Naive B cell (primary cell): Measurements from ENCODE around the gene ADAR. TPM values are rescaled to one million over a fixed set of nuclear protein-coding genes. Genes with fewer than 3 reads are reported as not detected.
A peak's percentile ranks its signal among the peaks of the same experiment; 100 is the strongest.

Source experiments
- ATAC-seq, 2 donors: fragments of 150-1000 bp; cut with Tn5 transposase; 2 replicates each; pipeline ENCODE4 v1.10.0; 2021; ENCODE audit warnings: low read depth in 2 of 2, mild to moderate bottlenecking in 2 of 2, moderate library complexity in 2 of 2
- DNase-seq: peaks from one replicate; pipeline ENCODE4 v3.0.0; 2022
- H3K27ac Mint-ChIP-seq, 6 donors: one replicate each; pipeline ENCODE4 v1.8.0; 2020 to 2022; ENCODE audit warnings: mild to moderate bottlenecking in 6 of 6, mixed read lengths in 6 of 6, moderate library complexity in 5 of 6, inconsistent platforms in 2 of 6
- H3K27me3 Mint-ChIP-seq, 3 donors: one replicate each; pipeline ENCODE4 v1.8.0; 2021 to 2022; ENCODE audit warnings: mixed read lengths in 3 of 3, mild to moderate bottlenecking in 1 of 3
- H3K36me3 Mint-ChIP-seq, 2 donors: one replicate each; pipeline ENCODE4 v1.8.0; 2020 to 2022; ENCODE audit warnings: mixed read lengths in 2 of 2, inconsistent platforms in 1 of 2, mild to moderate bottlenecking in 1 of 2
- H3K4me1 Mint-ChIP-seq, 3 donors: one replicate each; pipeline ENCODE4 v1.8.0; 2020 to 2022; ENCODE audit warnings: mixed read lengths in 3 of 3, inconsistent platforms in 1 of 3, mild to moderate bottlenecking in 1 of 3, moderate library complexity in 1 of 3
- H3K4me3 Mint-ChIP-seq, 8 donors: one replicate each; pipeline ENCODE4 v1.8.0; 2020 to 2022; ENCODE audit warnings: mild to moderate bottlenecking in 8 of 8, mixed read lengths in 8 of 8, moderate library complexity in 8 of 8, inconsistent platforms in 2 of 8
- H3K9me3 Mint-ChIP-seq, 7 donors: one replicate each; pipeline ENCODE4 v1.8.0; 2020 to 2022; ENCODE audit warnings: mixed read lengths in 7 of 7, mild to moderate bottlenecking in 5 of 7, inconsistent platforms in 2 of 7, moderate library complexity in 1 of 7
- polyA plus RNA-seq, 6 donors: library from polyadenylated mRNA; unstranded; fragments of 300-500 nt; fragmentation: Illumina TruSeq; gene quantifications; one replicate each; pipeline ENCODE4 v1.2.3, GENCODE V29; 2021; ENCODE audit warnings: low read depth in 6 of 6

The ADAR gene
- polyA plus RNA-seq, 6 donors from 2014 or later = 42.0 to 134 (median 95.9) TPM

DNA sequence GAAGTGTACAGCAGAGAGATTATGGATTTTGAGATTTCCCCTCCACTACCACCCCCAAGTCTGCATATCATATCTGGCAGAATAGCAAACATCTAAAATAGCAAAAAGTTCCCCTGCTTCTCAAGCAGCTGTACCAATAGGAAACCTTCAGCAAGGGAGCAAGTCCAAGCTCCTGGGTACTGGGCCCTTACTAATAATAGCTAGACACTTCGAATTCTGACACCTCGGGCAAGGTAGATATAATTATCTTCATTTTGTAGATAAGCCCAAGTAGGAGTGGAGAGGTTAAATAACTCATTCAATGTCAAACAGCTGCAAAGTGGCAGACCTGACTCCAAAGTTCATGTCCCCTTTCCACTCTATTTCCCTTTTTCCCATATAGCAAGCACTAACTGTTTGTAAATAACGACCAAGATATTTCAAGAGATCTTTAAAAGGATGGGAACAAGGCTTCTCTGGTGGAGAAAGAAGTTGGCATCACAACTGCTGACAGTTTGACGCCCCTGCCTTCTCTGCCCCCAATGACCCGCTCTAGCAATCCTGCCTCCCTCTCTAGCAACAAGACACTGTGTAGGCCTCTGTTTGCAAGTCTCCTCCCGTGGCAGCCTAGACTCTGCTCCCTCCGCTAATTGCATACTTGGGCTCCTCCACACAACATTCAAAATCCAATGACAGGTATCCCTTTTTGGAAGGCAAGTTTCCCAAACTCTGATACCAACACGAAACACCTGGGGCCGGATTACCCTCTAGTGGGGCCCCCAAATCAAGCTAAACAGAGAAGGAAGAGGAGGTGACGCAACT lies 18.7 kb upstream of the ADAR start:
- H3K9me3 Mint-ChIP-seq = peaks cover 0 to 12% (median 3%) of the 10 kb centered on the region in 7 donors
- ATAC-seq = peak in 1 of 2 donors; percentile 6
- peaks cover 2 to 8% (median 4%) of the 10 kb centered on the region in 3 donors for H3K27me3 Mint-ChIP-seq
- no peak for DNase-seq
- peaks cover 0 to 8% of the 10 kb centered on the region in 2 donors for H3K36me3 Mint-ChIP-seq
- H3K27ac Mint-ChIP-seq = peak overlapping the region; percentile 97 to 99 (median 98)
- peaks cover 15 to 41% (median 28%) of the 10 kb centered on the region in 3 donors for H3K4me1 Mint-ChIP-seq
- H3K4me3 Mint-ChIP-seq = peak overlapping the region; percentile 83 to 97 (median 94)

DNA sequence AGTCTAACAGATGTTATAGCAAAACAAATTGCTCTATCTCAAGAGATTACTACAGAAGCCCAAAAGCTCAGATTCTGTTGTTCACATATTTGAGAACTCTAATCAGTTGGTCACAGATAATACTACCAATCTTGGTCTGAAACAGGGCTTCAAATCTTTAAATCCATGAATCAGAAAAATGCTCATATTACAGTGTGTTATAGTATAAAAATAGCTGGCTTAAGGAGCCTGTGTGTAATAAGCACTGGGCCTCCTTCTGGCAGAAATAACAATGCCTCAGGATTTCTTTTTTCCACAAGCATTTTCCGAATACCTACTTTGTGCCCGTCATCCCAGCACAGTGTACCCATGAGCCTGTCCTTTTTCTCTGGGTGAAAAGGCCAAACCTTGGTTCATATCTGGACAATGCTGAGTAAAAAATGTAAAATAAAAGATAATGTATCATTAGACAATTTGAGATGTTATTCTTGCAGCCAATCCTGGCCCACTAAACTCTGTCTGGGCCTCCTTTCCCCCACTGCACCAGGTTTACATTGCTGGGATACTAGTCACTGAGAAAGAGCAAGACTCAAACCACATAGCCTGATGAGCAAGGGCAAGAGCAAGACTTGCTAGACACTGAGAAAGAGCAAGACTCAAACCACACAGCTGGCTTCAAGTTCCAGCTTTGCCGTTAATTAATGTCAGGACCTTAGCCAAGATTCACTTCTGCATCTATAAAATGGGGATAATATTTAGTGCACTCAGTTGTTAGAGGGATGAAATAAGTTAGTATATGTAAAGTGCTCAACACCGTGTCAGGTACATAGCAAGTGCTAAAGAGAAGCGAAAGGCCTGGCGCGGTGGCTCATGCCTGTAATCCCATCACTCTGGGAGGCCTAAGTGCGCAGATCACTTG lies 17.0 kb upstream of the ADAR start:
- Mint-ChIP-seq H3K36me3 (peaks cover 0 to 5% of the 10 kb centered on the region in 2 donors), H3K4me3 (peak overlapping the region in 3 of 8 donors; percentile 25 to 77 (median 29)), H3K4me1 (peaks cover 15 to 47% (median 35%) of the 10 kb centered on the region in 3 donors), H3K27ac (peak overlapping the region in 2 of 6 donors; percentile 24 to 33), H3K27me3 (no peaks in the 10 kb centered on the region), H3K9me3 (peaks cover 0 to 6% (median 3%) of the 10 kb centered on the region in 7 donors)
- ATAC-seq (no peak), DNase-seq (no peak)

DNA sequence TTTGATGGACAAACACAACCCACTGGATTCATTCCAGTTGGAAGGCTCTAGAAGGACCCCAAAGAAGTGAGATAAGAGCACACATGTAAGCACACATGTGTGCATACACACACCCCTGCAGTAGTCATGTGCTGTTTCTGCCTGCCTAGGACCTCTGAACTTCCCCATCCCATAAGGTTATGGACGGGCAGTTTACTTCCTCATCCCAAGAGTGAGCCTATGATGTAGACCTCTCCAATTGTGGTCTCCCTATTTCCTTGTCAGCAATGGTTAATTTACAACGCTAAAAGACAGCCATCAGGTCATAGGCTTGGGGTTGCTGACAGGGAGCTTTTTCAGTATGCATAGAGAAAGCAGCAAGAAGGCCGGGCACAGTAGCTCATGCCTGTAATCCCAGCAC lies 15.4 kb upstream of the ADAR start:
- Mint-ChIP-seq H3K36me3 (no peaks in the 10 kb centered on the region), H3K9me3 (no peaks in the 10 kb centered on the region), H3K27ac (peak overlapping the region in 1 of 6 donors; percentile 90), H3K27me3 (no peaks in the 10 kb centered on the region), H3K4me1 (peaks cover 24 to 55% (median 43%) of the 10 kb centered on the region in 3 donors), H3K4me3 (peak overlapping the region in 1 of 8 donors; percentile 77)
- DNase-seq (no peak), ATAC-seq (no peak)

DNA sequence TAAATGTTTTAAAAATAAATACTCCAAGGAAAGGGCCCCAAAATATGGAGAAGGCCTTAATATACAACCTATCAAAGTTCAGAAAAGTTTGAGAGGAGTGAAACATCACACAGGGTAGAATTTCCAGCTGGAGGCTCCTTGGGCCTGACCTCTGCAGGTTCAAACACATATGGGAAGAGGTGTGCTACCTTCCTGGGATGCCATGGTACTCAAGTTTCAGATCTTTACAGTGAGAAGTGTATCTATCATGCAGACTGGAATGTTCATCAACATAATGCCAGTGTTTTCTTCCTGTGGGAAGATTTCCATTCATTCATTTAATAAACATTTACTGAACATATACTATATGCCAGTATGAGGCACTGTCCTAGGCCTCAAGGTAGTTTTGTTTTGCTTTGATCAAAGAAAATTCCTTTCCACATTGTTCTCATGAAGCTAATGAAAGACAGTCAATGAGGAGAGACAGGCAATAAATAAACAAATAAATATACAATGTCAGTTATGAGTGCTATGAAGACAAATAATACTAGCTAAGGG lies 14.6 kb upstream of the ADAR start:
- Mint-ChIP-seq H3K4me3 (peak overlapping the region in 1 of 8 donors; percentile 77), H3K36me3 (no peaks in the 10 kb centered on the region), H3K9me3 (no peaks in the 10 kb centered on the region), H3K27me3 (no peaks in the 10 kb centered on the region), H3K4me1 (peaks cover 24 to 52% (median 43%) of the 10 kb centered on the region in 3 donors), H3K27ac (peak overlapping the region in 1 of 6 donors; percentile 14)
- DNase-seq = no peak
- no peak for ATAC-seq

DNA sequence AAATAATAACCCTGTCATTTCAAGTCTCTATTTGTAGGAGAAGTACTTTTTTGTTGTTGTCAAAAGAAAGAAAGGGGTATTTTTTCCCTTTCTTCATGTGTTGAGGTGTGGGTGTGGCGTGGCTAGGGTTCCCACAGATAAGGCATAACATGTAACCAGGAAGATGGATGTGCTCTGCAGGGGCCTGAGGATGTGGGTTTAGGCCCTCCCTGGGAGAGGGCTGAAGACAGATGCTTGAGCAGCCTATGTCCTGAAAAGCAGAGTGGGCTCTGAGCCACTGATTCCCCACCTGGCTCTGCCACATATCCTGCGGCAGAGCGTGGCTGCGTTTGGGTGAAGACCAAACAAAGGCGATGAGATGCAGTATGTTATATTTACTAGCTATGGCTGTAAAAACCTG lies 13.9 kb upstream of the ADAR start:
- Mint-ChIP-seq H3K36me3 (no peaks in the 10 kb centered on the region), H3K4me1 (peaks cover 21 to 48% (median 40%) of the 10 kb centered on the region in 3 donors), H3K9me3 (no peaks in the 10 kb centered on the region), H3K27me3 (no peaks in the 10 kb centered on the region), H3K4me3 (no peak overlapping the region), H3K27ac (peak overlapping the region in 1 of 6 donors; percentile 70)
- DNase-seq (no peak), ATAC-seq (no peak)

DNA sequence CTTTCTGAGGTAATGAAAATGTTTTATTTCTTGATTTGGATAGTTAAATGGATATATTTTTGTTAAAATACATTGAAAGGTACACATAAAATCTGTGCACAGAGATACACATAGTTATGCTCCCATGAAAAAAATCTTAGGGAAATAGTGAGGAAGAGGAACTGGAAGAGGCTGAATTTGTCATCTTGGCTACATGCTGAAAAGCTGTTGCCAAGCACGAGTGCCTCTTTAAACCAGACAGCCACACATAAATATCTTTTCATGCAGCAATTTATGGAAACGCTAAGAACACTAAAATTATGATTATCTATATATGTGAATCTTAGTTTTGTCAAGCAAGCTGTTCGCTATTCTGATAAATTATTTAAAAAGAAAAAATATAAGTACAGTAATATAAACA lies 12.8 kb upstream of the ADAR start:
- DNase-seq = no peak
- Mint-ChIP-seq H3K4me3 (no peak overlapping the region), H3K36me3 (no peaks in the 10 kb centered on the region), H3K27ac (no peak overlapping the region), H3K27me3 (no peaks in the 10 kb centered on the region), H3K4me1 (peaks cover 22 to 42% (median 39%) of the 10 kb centered on the region in 3 donors), H3K9me3 (no peaks in the 10 kb centered on the region)
- no peak for ATAC-seq

DNA sequence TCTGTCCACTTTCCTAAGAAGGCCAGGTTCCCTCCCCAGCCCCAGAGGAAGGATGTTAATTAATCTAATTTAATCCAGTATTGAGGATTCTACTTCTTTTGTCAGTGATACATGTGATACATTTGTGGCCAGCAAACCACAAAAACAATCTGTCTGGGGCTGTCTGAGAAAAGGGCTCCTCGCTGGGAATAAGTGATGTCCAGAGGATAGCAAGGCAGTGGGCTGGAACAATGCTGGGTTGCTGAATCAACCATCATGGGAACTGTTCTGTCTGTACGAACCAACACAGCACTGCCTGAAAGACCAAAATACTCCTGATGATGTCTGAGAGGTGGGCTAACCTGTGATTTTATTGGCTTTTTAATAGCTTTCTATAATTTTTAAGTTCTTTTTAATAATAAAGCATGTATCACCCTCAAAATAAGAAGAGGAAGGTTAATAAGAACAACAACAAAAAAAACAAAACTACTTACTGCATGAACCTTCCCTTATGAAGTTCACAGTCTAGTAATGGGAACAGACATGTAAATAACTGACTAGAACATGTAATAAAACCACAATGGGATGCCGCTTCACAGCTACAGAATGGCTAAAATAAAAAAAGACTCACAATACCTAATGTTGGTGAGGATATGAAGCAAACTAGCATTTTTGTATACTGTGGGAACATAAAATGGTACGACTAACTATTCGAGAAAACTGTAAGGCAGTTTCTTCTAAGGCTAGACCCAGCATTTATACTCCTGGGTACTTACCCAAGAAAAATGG lies 11.4 kb upstream of the ADAR start:
- Mint-ChIP-seq H3K4me1 (peaks cover 26 to 44% (median 32%) of the 10 kb centered on the region in 3 donors), H3K27ac (peak overlapping the region in 3 of 6 donors; percentile 5 to 37 (median 12)), H3K36me3 (no peaks in the 10 kb centered on the region), H3K9me3 (no peaks in the 10 kb centered on the region), H3K27me3 (no peaks in the 10 kb centered on the region), H3K4me3 (no peak overlapping the region)
- no peak for DNase-seq
- no peak for ATAC-seq

DNA sequence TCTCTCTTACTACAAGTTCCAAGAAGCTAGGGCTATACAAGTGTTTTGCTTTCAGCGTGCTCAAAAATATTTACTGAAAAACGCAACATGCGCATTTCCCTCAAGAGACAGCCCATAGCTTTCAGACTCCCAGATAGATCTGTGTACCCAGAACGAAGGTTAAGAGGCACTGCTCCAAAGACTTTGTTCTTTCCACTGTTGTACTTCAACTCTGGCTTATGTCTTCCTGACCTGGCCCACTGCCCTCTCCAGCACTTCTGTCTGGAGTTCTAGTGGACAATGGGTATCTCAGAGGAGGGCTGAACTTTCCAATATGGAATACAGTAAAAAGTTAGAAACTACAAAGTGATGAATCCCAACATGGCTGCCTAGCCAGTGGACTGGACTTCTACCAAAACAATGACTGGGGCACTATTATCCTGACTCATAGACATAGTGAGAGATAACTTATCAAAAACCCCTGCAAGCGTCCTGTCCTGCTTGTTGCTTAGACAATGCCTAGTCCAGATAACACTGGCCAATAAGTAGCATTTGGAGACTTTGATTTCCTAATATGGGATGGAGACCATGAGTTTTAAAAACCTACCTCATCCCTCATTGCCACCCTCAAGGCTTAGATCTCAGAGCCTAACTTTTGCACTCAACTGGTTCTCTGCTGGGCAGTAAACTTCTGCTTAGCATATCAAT lies 8.8 kb upstream of the ADAR start:
- H3K4me3 Mint-ChIP-seq = no peak overlapping the region
- no peaks in the 10 kb centered on the region for H3K9me3 Mint-ChIP-seq
- ATAC-seq (no peak), DNase-seq (no peak)
- H3K27ac Mint-ChIP-seq = no peak overlapping the region
- peaks cover 18 to 28% (median 20%) of the 10 kb centered on the region in 3 donors for H3K4me1 Mint-ChIP-seq
- H3K36me3 Mint-ChIP-seq = no peaks in the 10 kb centered on the region
- no peaks in the 10 kb centered on the region for H3K27me3 Mint-ChIP-seq

DNA sequence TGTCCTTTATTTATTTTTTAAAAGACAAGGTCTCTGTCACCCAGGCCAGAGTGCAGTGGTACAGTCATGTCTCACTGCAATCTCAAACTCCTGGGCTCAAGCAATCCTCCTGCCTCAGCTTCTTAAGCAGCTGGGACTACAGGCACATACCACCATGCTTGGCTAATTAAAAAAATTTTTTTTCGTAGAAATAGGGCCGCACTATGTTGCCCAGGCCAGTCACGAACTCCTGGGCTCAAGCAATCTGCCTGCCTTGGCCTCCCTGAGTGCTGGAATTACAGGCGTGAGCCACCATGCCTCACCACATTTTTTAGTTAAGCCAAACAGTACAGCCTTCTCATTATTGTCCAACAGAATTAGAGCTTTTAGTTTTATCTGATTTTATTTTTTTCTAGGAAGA lies 7.4 kb upstream of the ADAR start:
- Mint-ChIP-seq H3K27ac (no peak overlapping the region), H3K4me1 (peaks cover 18 to 35% (median 28%) of the 10 kb centered on the region in 3 donors), H3K9me3 (no peaks in the 10 kb centered on the region), H3K4me3 (no peak overlapping the region), H3K27me3 (no peaks in the 10 kb centered on the region), H3K36me3 (no peaks in the 10 kb centered on the region)
- ATAC-seq = no peak
- no peak for DNase-seq

DNA sequence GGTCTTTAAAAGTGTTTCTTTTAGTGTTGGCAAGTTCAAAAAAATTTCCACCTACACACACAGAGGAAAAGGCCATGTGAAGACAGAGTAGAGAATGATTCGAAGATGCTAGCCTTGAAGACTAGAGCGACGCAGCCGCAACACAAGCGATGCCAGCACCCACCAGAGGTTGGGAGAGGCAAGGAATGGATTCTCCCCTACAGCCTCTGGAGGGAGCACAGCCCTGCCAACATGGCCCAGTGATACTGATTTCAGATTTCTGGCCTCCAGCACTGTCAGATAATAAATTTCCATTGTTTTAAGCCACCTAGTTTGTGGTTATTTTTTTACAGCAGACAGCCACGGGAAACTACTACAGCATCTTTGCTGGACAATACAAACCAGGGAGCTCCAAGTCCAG lies 6.9 kb upstream of the ADAR start:
- DNase-seq (no peak), ATAC-seq (no peak)
- peaks cover 20 to 34% (median 26%) of the 10 kb centered on the region in 3 donors for H3K4me1 Mint-ChIP-seq
- H3K36me3 Mint-ChIP-seq = no peaks in the 10 kb centered on the region
- no peak overlapping the region for H3K27ac Mint-ChIP-seq
- H3K27me3 Mint-ChIP-seq = no peaks in the 10 kb centered on the region
- no peaks in the 10 kb centered on the region for H3K9me3 Mint-ChIP-seq
- no peak overlapping the region for H3K4me3 Mint-ChIP-seq

DNA sequence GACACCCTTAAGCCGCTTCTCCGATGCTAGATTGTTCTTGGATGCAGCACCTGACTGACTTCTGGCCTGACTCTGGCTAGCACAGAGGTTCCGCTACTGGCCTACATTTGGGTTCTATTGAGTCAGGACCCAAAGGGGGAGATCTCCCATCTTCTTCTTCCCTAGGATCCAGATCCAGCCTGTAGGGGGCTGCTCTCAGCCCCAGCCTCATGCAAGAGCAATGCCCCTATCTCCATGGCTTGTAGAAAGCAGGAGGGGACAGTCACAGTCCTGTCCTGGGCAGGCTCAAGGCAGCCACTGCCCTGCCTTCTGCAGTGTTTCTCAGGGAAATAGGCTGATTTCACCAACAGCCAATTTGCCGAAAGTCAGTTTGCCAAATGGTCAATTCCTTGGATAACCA lies 6.3 kb upstream of the ADAR start:
- H3K4me3 Mint-ChIP-seq = no peak overlapping the region
- no peaks in the 10 kb centered on the region for H3K9me3 Mint-ChIP-seq
- peak overlapping the region in 2 of 6 donors; percentile 52 to 74 for H3K27ac Mint-ChIP-seq
- no peak for DNase-seq
- no peak for ATAC-seq
- no peaks in the 10 kb centered on the region for H3K36me3 Mint-ChIP-seq
- H3K27me3 Mint-ChIP-seq = no peaks in the 10 kb centered on the region
- H3K4me1 Mint-ChIP-seq = peaks cover 21 to 35% (median 26%) of the 10 kb centered on the region in 3 donors

DNA sequence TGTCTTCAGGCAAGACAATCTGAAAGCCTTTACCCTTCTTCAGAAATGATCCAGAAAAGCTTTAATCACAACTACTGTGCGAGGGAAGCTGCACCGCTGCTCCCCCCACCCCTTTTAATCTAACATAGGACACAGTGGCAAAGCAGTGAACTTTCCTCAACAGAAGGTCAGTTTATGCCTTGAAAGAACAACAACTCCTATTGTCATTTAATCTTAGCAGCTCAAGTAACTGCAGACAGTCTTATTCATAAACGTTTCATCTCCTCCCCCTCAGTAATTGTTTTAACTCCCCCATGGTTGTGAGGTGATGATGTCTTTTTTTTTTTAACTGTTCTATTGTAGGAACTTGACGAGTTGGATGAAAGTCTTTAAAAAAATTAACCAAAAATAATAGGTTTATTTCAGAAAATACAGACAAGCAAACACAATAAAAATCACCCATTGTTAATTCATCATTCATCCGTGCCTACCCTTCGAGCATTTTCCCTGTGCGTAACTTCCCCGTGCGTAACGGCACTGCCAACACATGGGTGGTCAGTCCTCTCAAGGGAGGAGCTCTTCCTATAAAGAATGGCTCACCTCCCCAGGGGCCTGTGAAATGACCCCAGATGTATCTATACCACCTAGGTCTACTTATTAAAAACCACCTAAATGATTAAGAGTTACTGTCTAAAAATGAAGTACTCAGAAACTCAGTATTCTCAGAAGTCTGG lies 3.3 kb upstream of the ADAR start:
- peaks cover 0 to 8% of the 10 kb centered on the region in 2 donors for H3K36me3 Mint-ChIP-seq
- H3K4me3 Mint-ChIP-seq = peak overlapping the region in 2 of 8 donors; percentile 39 to 78
- no peak for ATAC-seq
- no peaks in the 10 kb centered on the region for H3K9me3 Mint-ChIP-seq
- H3K27ac Mint-ChIP-seq = peak overlapping the region in 2 of 6 donors; percentile 25 to 60
- no peak for DNase-seq
- peaks cover 36 to 52% (median 39%) of the 10 kb centered on the region in 3 donors for H3K4me1 Mint-ChIP-seq
- H3K27me3 Mint-ChIP-seq = no peaks in the 10 kb centered on the region
